Measurements from ENCODE around the gene BRD3.

GRCh38 chr9:134099123-134099761, 31.4 kb upstream of the BRD3 start:
- TF ChIP-seq CTCF (IDR thresholded peaks at IDR 0.05): peak; percentile 68 to 83 (median 76)
- no peak for TF ChIP-seq POLR2A (IDR thresholded peaks at IDR 0.05)

Measured in adrenal gland (tissue), 5 donors.